Activated T-cell treated with anti-CD3 and anti-CD28 coated beads, Interleukin-2, amount 50 U/mL, for 72 hours (primary cell): ENCODE results near the gene TPD52L1. TPM values are rescaled to one million over a fixed set of nuclear protein-coding genes. Genes with fewer than 3 reads are reported as not detected.
"Not testable (repeated sequence)": the region's sequence is repeated elsewhere in the genome, so short reads cannot be mapped to it uniquely, and the experiment has no call there.

ENCODE experiments used
- ATAC-seq, 2 donors: fragments of 150-1000 bp; cut with Tn5 transposase; replicated peaks in 1 of 2; 2 replicates each; pipeline ENCODE4 v1.10.0; 2021; ENCODE audit warnings: moderate library complexity in 2 of 2, mild to moderate bottlenecking in 1 of 2
- DNase-seq, 2 donors: peaks; one replicate each; pipeline ENCODE4 v3.0.0; 2021 to 2022; ENCODE audit warnings: mixed read lengths in 1 of 2
- H3K27ac Mint-ChIP-seq: one replicate; pipeline ENCODE4 v1.8.0; 2022; ENCODE audit warnings: mild to moderate bottlenecking, moderate library complexity, mixed read lengths
- H3K27me3 Mint-ChIP-seq: one replicate; pipeline ENCODE4 v1.8.0; 2022; ENCODE audit warnings: low read depth, mixed read lengths
- H3K36me3 Mint-ChIP-seq, 2 donors: one replicate each; pipeline ENCODE4 v1.8.0; 2022; ENCODE audit warnings: mixed read lengths in 2 of 2, mild to moderate bottlenecking in 1 of 2; ENCODE audit not compliant: insufficient read depth in 2 of 2
- H3K4me1 Mint-ChIP-seq: one replicate; pipeline ENCODE4 v1.8.0; 2022; ENCODE audit warnings: low read depth, mixed read lengths
- H3K4me3 Mint-ChIP-seq, 2 donors: one replicate each; pipeline ENCODE4 v1.8.0; 2022; ENCODE audit warnings: mild to moderate bottlenecking in 2 of 2, mixed read lengths in 2 of 2, moderate library complexity in 2 of 2
- H3K9me3 Mint-ChIP-seq, 2 donors: one replicate each; pipeline ENCODE4 v1.8.0; 2022; ENCODE audit warnings: mixed read lengths in 2 of 2
- total RNA-seq, 2 donors: library from RNA; stranded (reverse); gene quantifications; one replicate each; pipeline ENCODE4 v1.2.3, GENCODE V29; 2022

TPD52L1 gene
- total RNA-seq, 2 donors from 2014 or later, result 0.50 to 0.56 TPM

GRCh38 chr6:125123051-125123450 is 30.5 kb upstream of the TPD52L1 start:
- Mint-ChIP-seq H3K9me3 (no peaks in the 10 kb centered on the region), H3K4me3 (no peak overlapping the region), H3K4me1 (no peaks in the 10 kb centered on the region), H3K27ac (no peak overlapping the region), H3K27me3 (no peaks in the 10 kb centered on the region), H3K36me3 (no peaks in the 10 kb centered on the region)
- DNase-seq (no peak), ATAC-seq (no peak)

GRCh38 chr6:125123468-125124048 is 30.0 kb upstream of the TPD52L1 start:
- ATAC-seq (no peak), DNase-seq (no peak)
- Mint-ChIP-seq H3K4me3 (no peak overlapping the region), H3K9me3 (no peaks in the 10 kb centered on the region), H3K36me3 (no peaks in the 10 kb centered on the region), H3K27ac (no peak overlapping the region), H3K27me3 (no peaks in the 10 kb centered on the region), H3K4me1 (no peaks in the 10 kb centered on the region)

DNA sequence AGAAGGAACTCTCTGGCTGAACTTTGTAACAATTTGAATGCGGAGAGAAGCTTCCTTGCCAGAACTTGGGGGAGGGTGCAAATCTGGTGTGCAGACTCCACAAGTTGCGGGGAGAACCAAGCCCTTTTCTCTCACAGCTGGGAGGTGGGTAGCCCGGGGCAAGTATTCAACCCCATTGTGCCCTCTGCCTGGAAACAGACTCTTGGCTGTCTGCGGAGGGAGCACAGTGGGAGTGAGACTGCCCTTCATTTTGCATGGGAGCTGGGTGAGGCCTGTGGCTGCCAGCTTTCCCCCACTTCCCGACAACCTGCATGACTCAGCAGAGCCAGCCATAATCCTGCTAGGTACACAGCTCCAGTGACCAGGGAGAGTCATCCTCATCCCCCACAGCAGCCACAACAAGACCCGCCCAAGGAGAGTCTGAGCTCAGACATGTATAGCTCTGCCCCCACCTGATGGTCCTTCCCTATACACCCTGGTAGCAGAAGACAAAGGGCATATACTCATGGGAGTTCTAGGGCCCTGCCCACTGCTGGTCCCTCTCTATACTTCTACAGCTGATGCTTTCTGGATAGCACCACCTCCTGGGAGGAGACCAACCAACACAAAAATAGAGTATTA is 29.4 kb upstream of the TPD52L1 start:
- Mint-ChIP-seq H3K9me3 (no peaks in the 10 kb centered on the region), H3K4me3 (no peak overlapping the region), H3K27ac (no peak overlapping the region), H3K4me1 (no peaks in the 10 kb centered on the region), H3K36me3 (no peaks in the 10 kb centered on the region), H3K27me3 (no peaks in the 10 kb centered on the region)
- no peak for ATAC-seq
- DNase-seq, result no peak

DNA sequence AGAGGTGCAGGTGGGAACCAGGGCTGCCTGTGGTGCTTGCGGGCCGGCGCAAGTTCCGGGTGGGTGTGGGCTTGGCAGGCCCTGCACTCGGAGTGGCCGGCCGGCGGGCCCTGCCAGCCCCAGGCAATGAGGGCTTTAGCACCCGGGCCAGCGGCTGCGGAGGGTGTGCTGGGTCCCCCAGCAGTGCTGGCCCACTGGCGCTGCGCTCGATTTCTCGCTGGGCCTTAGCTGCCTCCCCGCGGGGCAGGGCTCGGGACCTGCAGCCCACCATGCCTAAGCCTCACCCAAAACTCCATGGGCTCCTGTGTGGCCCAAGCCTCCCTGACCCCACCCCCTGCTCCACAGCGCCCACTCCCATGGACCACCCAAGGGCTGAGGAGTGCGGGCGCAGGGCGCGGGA is 27.7 kb upstream of the TPD52L1 start:
- H3K4me3 Mint-ChIP-seq, H3K27me3 Mint-ChIP-seq, ATAC-seq, H3K36me3 Mint-ChIP-seq, H3K9me3 Mint-ChIP-seq, H3K4me1 Mint-ChIP-seq, H3K27ac Mint-ChIP-seq, DNase-seq: not testable (repeated sequence)

DNA sequence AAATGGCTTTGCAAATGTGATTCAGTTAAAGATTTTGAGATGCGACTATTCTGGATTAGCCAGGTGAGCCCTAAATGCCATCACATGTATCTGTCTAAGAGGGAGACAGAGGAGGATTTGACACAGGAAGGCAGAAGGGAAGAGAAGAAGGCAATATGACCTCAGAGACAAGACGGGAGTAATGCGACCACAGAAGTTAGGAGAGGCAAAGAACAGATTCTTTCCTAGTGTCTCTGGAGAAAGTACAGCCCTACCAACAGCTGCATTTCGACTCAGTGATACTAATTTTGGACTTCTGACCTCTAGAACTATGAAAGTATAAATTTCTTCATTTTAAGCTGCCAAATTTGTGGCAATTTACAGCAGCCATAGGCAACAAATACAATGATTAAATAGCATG is 24.2 kb upstream of the TPD52L1 start:
- no peaks in the 10 kb centered on the region for H3K27me3 Mint-ChIP-seq
- H3K4me1 Mint-ChIP-seq, result no peaks in the 10 kb centered on the region
- ATAC-seq, result no peak
- H3K36me3 Mint-ChIP-seq, result no peaks in the 10 kb centered on the region
- H3K27ac Mint-ChIP-seq, result no peak overlapping the region
- no peak for DNase-seq
- H3K9me3 Mint-ChIP-seq, result no peaks in the 10 kb centered on the region
- H3K4me3 Mint-ChIP-seq, result no peak overlapping the region

DNA sequence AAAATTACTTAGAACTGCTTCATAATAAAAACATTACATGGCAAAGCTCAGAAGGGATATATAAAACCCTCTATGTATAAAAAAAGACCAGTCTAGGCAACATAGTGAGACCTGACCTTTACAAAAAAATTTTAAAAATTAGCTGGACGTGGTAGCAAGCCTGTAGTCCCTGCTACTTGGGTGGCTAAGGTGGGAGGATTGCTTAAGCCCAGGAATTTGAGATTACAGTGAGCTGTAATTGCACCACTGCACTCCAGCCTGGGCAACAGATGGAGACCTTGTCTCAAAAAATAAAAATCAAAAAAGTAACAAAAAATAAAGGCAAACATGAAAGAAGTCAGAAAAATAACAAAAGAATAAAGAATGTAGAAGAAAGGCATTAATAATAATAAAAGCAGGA is 21.5 kb upstream of the TPD52L1 start:
- H3K27me3 Mint-ChIP-seq, result no peaks in the 10 kb centered on the region
- no peak for ATAC-seq
- H3K4me1 Mint-ChIP-seq, result no peaks in the 10 kb centered on the region
- DNase-seq, result no peak
- no peak overlapping the region for H3K4me3 Mint-ChIP-seq
- H3K36me3 Mint-ChIP-seq, result no peaks in the 10 kb centered on the region
- H3K27ac Mint-ChIP-seq, result no peak overlapping the region
- H3K9me3 Mint-ChIP-seq, result no peaks in the 10 kb centered on the region

- no peaks in the 10 kb centered on the region for H3K36me3 Mint-ChIP-seq
- H3K27ac Mint-ChIP-seq, result no peak overlapping the region
- H3K27me3 Mint-ChIP-seq, result no peaks in the 10 kb centered on the region
- DNase-seq (no peak), ATAC-seq (no peak)
- H3K4me1 Mint-ChIP-seq, result no peaks in the 10 kb centered on the region
- H3K4me3 Mint-ChIP-seq, result no peak overlapping the region
- H3K9me3 Mint-ChIP-seq, result no peaks in the 10 kb centered on the region
These were observed 17.2 kb upstream of the TPD52L1 start for GRCh38 chr6:125136378-125136777.

DNA sequence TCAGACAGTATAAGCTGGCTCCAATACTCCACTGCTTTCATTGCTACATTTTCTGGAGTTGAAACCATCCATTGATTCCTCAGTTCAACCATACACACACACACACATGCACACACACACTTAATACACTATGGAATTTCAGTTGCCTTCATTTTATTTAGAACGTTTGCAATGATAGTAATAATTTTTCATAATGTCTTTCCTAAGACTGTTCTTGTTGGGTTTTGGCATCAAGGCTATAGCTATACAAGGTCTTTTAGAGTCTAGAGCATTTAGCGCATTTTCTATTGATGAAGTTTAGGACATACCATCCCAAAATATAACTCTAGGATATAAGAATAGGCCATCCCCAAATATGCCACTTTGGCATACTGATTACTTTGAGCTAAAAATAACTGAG is 15.5 kb upstream of the TPD52L1 start:
- ATAC-seq (no peak), DNase-seq (no peak)
- no peaks in the 10 kb centered on the region for H3K36me3 Mint-ChIP-seq
- H3K4me1 Mint-ChIP-seq, result no peaks in the 10 kb centered on the region
- H3K27ac Mint-ChIP-seq, result no peak overlapping the region
- H3K9me3 Mint-ChIP-seq, result no peaks in the 10 kb centered on the region
- no peak overlapping the region for H3K4me3 Mint-ChIP-seq
- no peaks in the 10 kb centered on the region for H3K27me3 Mint-ChIP-seq

DNA sequence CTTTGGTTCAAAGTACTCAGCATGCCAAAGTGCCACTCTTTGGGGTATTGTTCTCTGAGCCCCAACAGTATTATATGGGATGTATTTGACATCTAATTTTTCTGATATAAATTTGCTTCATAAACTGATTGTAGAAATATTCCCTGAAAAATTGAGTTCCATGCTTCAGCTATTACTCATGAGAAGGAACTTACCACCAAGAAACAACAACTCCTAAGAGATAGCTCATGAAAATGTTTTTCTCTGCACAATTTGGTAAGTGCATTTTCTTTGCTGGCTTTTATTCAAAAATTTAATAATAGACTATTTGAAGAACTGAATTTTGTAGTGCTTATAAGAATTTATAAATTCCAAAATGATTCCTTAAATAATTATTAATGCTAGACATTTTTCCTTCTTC is 12.8 kb upstream of the TPD52L1 start:
- DNase-seq, result no peak
- ATAC-seq, result no peak
- no peak overlapping the region for H3K4me3 Mint-ChIP-seq
- H3K27ac Mint-ChIP-seq, result no peak overlapping the region
- no peaks in the 10 kb centered on the region for H3K4me1 Mint-ChIP-seq
- peaks cover 6% of the 10 kb centered on the region for H3K27me3 Mint-ChIP-seq
- no peaks in the 10 kb centered on the region for H3K36me3 Mint-ChIP-seq
- H3K9me3 Mint-ChIP-seq, result no peaks in the 10 kb centered on the region

DNA sequence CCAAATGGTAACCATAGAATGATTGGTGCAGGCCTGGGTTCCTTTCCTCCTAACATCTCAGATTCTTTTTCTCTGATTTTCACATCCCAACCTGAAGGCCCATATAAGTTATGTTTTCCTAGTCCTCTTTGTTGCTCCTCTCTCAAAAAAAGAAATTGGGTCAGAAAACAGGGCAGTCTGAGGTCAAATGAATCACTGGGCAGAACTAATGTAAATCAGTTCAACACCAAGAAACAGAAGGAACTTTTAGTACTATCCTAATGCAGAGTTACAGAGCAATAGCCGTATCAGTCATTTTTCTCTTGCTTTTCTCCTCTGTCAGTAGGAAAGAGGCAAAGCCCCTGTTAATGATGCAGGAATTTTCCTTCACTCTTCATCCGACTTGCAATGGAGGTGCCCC is 11.0 kb upstream of the TPD52L1 start:
- ATAC-seq (no peak), DNase-seq (no peak)
- Mint-ChIP-seq H3K9me3 (no peaks in the 10 kb centered on the region), H3K36me3 (no peaks in the 10 kb centered on the region), H3K4me1 (no peaks in the 10 kb centered on the region), H3K27ac (no peak overlapping the region), H3K27me3 (peaks cover 11% of the 10 kb centered on the region), H3K4me3 (no peak overlapping the region)

DNA sequence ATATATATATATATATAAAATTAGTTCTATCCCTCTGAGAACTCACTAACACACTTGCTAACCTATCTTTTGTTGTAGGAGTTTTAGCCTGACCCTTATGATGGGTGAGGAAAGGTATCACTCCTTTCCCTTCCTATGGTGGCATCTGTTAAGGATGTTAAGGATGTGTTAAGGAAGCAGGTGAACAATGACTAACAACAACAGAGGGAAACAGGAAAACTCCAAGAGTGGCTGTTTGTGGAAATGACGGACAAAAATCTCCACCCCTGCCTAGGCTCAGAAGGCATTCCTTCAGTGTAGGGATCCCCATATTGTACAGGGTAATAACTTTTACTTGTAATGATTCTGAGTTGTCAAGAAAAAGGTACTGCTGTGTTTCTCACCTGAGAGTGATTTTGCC is 8.8 kb upstream of the TPD52L1 start:
- no peak overlapping the region for H3K27ac Mint-ChIP-seq
- DNase-seq, result no peak
- no peak for ATAC-seq
- no peaks in the 10 kb centered on the region for H3K4me1 Mint-ChIP-seq
- no peaks in the 10 kb centered on the region for H3K36me3 Mint-ChIP-seq
- no peak overlapping the region for H3K4me3 Mint-ChIP-seq
- no peaks in the 10 kb centered on the region for H3K9me3 Mint-ChIP-seq
- peaks cover 26% of the 10 kb centered on the region for H3K27me3 Mint-ChIP-seq

DNA sequence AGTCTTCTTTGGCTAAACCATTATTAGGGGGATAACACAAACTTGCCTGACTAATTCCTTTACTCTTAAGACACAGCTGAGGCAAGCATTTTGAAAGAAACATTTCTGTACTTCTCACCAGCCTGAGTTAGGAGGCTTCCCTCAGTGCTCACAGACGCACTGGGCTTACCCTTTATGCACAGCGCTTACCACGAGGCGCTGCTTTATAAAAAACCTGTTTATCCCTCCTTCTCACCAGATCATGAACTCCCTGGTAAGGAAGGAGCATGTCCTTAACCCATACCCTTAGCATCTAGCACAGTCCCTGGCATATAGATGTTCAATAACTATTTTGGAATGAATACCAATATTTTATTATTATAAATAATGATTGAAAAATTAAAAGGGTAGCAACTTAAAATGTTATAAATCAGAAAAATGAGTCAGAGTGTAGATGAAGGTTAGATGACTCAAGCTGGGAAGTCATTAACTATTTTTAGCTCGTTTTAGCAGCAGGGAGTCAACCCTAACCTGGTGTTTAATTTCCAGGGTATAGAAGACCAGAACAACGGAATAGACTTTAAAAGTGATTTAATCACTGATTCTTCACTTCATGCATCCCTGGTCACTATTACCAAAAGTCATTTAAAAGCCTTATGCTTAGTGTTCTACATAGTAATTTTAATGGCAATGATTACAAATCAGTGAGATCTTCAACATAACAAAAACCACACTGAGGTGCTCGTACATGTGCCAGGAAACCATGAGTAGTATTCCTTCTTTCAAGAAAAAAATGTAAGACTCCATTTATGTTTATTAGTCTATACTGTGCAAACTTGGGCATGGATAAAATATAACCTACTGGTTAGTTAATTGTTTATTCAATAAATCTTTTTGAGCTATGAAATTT is 4.1 kb upstream of the TPD52L1 start:
- Mint-ChIP-seq H3K27ac (no peak overlapping the region), H3K4me3 (no peak overlapping the region), H3K4me1 (no peaks in the 10 kb centered on the region), H3K9me3 (no peaks in the 10 kb centered on the region), H3K27me3 (peaks cover 52% of the 10 kb centered on the region), H3K36me3 (no peaks in the 10 kb centered on the region)
- no peak for ATAC-seq
- no peak for DNase-seq

DNA sequence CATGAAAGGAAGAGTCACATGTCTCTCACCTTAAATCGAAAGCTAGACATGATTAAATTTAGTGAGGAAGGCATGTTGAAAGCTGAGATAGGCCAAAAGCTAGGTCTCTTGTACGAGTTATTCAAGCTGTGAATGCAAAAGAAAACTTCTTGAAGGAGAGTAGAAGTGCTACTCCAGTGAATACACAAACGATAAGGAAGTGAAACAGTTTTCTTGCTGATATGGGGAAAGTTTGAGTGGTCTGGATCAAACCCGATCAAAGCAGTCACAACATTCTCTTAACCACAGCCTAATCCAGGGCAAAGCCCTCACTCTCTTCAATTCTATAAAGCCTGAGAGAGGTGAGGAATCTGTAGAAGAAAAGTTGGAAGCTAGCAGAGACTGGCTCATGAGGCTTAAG is 1.9 kb upstream of the TPD52L1 start:
- peaks cover 73% of the 10 kb centered on the region for H3K27me3 Mint-ChIP-seq
- no peak for ATAC-seq
- DNase-seq, result no peak
- H3K36me3 Mint-ChIP-seq, result no peaks in the 10 kb centered on the region
- H3K4me3 Mint-ChIP-seq, result no peak overlapping the region
- no peaks in the 10 kb centered on the region for H3K9me3 Mint-ChIP-seq
- H3K4me1 Mint-ChIP-seq, result no peaks in the 10 kb centered on the region
- H3K27ac Mint-ChIP-seq, result no peak overlapping the region
